Endothelial cell of umbilical vein (primary cell): Measurements from ENCODE around the gene CHKB.

ENCODE experiments used
- EZH2 ChIP-seq: IDR thresholded peaks from 2 replicates; pipeline ENCODE4 v1.6.1; 2012; ENCODE audit warnings: borderline replicate concordance, low read depth, mild to moderate bottlenecking, moderate library complexity, low read length, inconsistent platforms; ENCODE audit not compliant: severe bottlenecking
- FOS ChIP-seq: IDR thresholded peaks from 2 replicates; pipeline ENCODE4 v1.6.1; 2011; ENCODE audit warnings: mild to moderate bottlenecking, low read length, moderate library complexity, borderline replicate concordance; ENCODE audit not compliant: insufficient read depth
- MYC ChIP-seq: IDR thresholded peaks from one replicate; pipeline ENCODE4 v1.6.1; 2011; ENCODE audit warnings: mild to moderate bottlenecking, low read depth, low read length
- POLR2A ChIP-seq: IDR thresholded peaks from 2 replicates; pipeline ENCODE4 v1.6.1; 2012; ENCODE audit warnings: low read depth, mild to moderate bottlenecking, control low read depth, low read length
- TF ChIP-seq, protein P1 (sequence below), 2 donors: IDR thresholded peaks; 1 replicate in 1 of 2; 2 replicates in 1 of 2; pipeline ENCODE4 v1.5.1; 2011; ENCODE audit warnings: low read length in 2 of 2, mild to moderate bottlenecking in 2 of 2, moderate library complexity in 2 of 2, control low read depth in 1 of 2, inconsistent platforms in 1 of 2, low read depth in 1 of 2; ENCODE audit not compliant: insufficient read depth in 1 of 2; ENCODE audit errors: extremely low read depth in 1 of 2
- TF ChIP-seq, protein P2 (sequence below): IDR thresholded peaks from 2 replicates; pipeline ENCODE4 v1.6.1; 2011; ENCODE audit not compliant: insufficient read depth, insufficient read length

DNA sequence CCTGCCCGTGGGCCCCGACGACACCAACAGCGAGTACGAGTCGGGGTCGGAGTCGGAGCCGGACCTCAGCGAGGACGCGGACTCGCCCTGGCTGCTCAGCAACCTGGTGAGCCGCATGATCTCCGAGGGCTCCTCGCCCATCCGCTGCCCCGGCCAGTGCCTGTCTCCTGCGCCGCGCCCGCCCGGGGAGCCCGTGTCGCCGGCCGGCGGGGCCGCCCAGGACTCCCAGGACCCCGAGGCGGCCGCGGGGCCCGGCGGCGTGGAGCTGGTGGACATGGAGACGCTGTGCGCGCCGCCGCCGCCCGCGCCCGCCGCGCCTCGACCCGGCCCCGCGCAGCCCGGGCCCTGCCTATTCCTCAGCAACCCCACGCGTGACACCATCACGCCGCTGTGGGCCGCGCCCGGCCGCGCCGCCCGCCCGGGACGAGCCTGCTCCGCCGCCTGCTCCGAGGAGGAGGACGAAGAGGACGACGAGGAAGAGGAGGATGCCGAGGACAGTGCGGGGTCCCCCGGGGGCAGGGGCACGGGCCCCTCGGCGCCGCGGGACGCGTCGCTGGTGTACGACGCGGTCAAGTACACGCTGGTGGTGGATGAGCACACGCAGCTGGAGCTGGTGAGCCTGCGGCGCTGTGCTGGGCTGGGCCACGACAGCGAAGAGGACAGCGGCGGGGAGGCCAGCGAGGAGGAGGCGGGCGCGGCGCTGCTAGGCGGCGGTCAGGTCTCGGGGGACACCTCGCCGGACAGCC lies 21.8 kb upstream of the CHKB start:
- TF ChIP-seq MYC (no peak), POLR2A (no peak), EZH2 (peak; percentile 12), FOS (no peak)
- TF ChIP-seq, protein P1, sequence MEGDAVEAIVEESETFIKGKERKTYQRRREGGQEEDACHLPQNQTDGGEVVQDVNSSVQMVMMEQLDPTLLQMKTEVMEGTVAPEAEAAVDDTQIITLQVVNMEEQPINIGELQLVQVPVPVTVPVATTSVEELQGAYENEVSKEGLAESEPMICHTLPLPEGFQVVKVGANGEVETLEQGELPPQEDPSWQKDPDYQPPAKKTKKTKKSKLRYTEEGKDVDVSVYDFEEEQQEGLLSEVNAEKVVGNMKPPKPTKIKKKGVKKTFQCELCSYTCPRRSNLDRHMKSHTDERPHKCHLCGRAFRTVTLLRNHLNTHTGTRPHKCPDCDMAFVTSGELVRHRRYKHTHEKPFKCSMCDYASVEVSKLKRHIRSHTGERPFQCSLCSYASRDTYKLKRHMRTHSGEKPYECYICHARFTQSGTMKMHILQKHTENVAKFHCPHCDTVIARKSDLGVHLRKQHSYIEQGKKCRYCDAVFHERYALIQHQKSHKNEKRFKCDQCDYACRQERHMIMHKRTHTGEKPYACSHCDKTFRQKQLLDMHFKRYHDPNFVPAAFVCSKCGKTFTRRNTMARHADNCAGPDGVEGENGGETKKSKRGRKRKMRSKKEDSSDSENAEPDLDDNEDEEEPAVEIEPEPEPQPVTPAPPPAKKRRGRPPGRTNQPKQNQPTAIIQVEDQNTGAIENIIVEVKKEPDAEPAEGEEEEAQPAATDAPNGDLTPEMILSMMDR (IDR thresholded peaks at IDR 0.05; ENCODE audit: extremely low read depth in 1 of 2, insufficient read depth in 1 of 2, low read depth in 1 of 2, low read length in 2 of 2) = no peak
- TF ChIP-seq, protein P2, sequence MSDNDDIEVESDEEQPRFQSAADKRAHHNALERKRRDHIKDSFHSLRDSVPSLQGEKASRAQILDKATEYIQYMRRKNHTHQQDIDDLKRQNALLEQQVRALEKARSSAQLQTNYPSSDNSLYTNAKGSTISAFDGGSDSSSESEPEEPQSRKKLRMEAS = no peak
